Endothelial cell of umbilical vein (primary cell): Measurements from ENCODE around the gene RIT2. TPM values are rescaled to one million over a fixed set of nuclear protein-coding genes. Genes with fewer than 3 reads are reported as not detected.

ENCODE experiments used
- BruUV-seq: library from RNA; stranded (reverse); fragments of 400-500 nt; replicated peaks from 2 replicates; lab custom pipeline; 2021; lab: Mats Ljungman, UMichigan
- CTCF ChIA-PET: fragments of 300-600, 350-600 bp; sonication (Branson Sonifier 250); formaldehyde crosslinking; loops from one replicate; lab custom pipeline; 2021; ENCODE audit warnings: antibody characterized with exemption, inconsistent platforms; lab: Charles Lee
- POLR2A ChIA-PET: fragments of 300-600, 350-600 bp; sonication (Branson Sonifier 250); formaldehyde crosslinking; loops from one replicate; lab custom pipeline; 2021; ENCODE audit warnings: antibody characterized with exemption, inconsistent platforms; lab: Charles Lee
- DNase-seq: peaks from one replicate; pipeline ENCODE4 v3.0.0-alpha.2; 2011; ENCODE audit warnings: low read depth, low spot score
- FAIRE-seq: peaks from 2 replicates; lab custom pipeline; 2011; peaks lifted over from hg19 to GRCh38; lab: Jason Lieb, UNC
- H2AFZ ChIP-seq: 2 replicates; pipeline ENCODE4 v1.6.0; 2012; ENCODE audit warnings: low read depth, low read length, control low read depth, inconsistent platforms
- H3K27ac ChIP-seq: 2 replicates; pipeline ENCODE4 v1.5.1; 2011; ENCODE audit warnings: low read depth, mild to moderate bottlenecking, control low read depth, low read length, moderate library complexity; ENCODE audit not compliant: insufficient read depth
- H3K27me3 ChIP-seq, 2 experiments: 2 replicates each; pipeline versions ENCODE4 v1.6.0 to v1.6.1; 2011; ENCODE audit warnings: low read length in 2 of 2, mixed read lengths in 1 of 2; ENCODE audit not compliant: control insufficient read depth in 2 of 2, insufficient read depth in 2 of 2
- H3K36me3 ChIP-seq, 2 experiments: 2 replicates in 1 of 2; 3 replicates in 1 of 2; pipeline ENCODE4 v1.5.1; 2011; ENCODE audit warnings: low read length in 2 of 2, mild to moderate bottlenecking in 1 of 2, moderate library complexity in 1 of 2; ENCODE audit not compliant: control insufficient read depth in 2 of 2, insufficient read depth in 2 of 2; ENCODE audit errors: extremely low read depth in 1 of 2
- H3K4me1 ChIP-seq: 3 replicates; pipeline ENCODE4 v1.5.1; 2011; ENCODE audit warnings: mild to moderate bottlenecking, low read length; ENCODE audit not compliant: control insufficient read depth, insufficient read depth; ENCODE audit errors: extremely low read depth
- H3K4me2 ChIP-seq: 2 replicates; pipeline ENCODE4 v1.6.1; 2011; ENCODE audit warnings: low read length, control low read depth, mixed read lengths; ENCODE audit not compliant: insufficient read depth
- H3K4me3 ChIP-seq, 3 experiments: fragments of 200-600 bp in 1 of 3; sonication (generic), shearing (Covaris generic) in 1 of 3; replicated peaks in 1 of 3; 2 replicates each; pipeline ENCODE4 v1.5.1; 2011 to 2016; ENCODE audit warnings: control low read depth in 3 of 3, low read length in 3 of 3, mild to moderate bottlenecking in 2 of 3, inconsistent platforms in 1 of 3, low read depth in 1 of 3, moderate library complexity in 1 of 3; ENCODE audit not compliant: insufficient read depth in 1 of 3
- H3K79me2 ChIP-seq: 2 replicates; pipeline ENCODE4 v1.6.0; 2012; ENCODE audit warnings: low read length, inconsistent platforms; ENCODE audit not compliant: control insufficient read depth, insufficient read depth
- H3K9ac ChIP-seq: replicated peaks from 2 replicates; pipeline ENCODE3; 2011; ENCODE audit warnings: low read length, control low read depth; ENCODE audit not compliant: insufficient read depth; ENCODE audit errors: extremely low read depth
- H3K9me1 ChIP-seq: replicated peaks from 3 replicates; pipeline ENCODE4 v1.6.0; 2011; ENCODE audit warnings: mild to moderate bottlenecking, low read length; ENCODE audit not compliant: control insufficient read depth, insufficient read depth; ENCODE audit errors: extremely low read depth
- H3K9me3 ChIP-seq: replicated peaks from 2 replicates; pipeline ENCODE4 v1.5.1; 2012; ENCODE audit warnings: low read length, inconsistent platforms; ENCODE audit not compliant: control insufficient read depth, insufficient read depth
- H4K20me1 ChIP-seq: replicated peaks from 2 replicates; pipeline ENCODE3; 2011; ENCODE audit warnings: mild to moderate bottlenecking, low read length; ENCODE audit not compliant: control insufficient read depth, insufficient read depth; ENCODE audit errors: extremely low read depth
- EZH2 ChIP-seq: IDR thresholded peaks from 2 replicates; pipeline ENCODE4 v1.6.1; 2012; ENCODE audit warnings: borderline replicate concordance, low read depth, mild to moderate bottlenecking, moderate library complexity, low read length, inconsistent platforms; ENCODE audit not compliant: severe bottlenecking
- GATA2 ChIP-seq: IDR thresholded peaks from 2 replicates; pipeline ENCODE4 v1.7.0; 2011; ENCODE audit warnings: low read depth, mild to moderate bottlenecking, moderate library complexity, mixed read lengths, low read length; ENCODE audit not compliant: insufficient read length, insufficient read depth
- JUN ChIP-seq: IDR thresholded peaks from 2 replicates; pipeline ENCODE4 v1.6.1; 2011; ENCODE audit warnings: borderline replicate concordance, low read depth; ENCODE audit not compliant: insufficient read length, insufficient read depth
- MYC ChIP-seq: IDR thresholded peaks from one replicate; pipeline ENCODE4 v1.6.1; 2011; ENCODE audit warnings: mild to moderate bottlenecking, low read depth, low read length
- POLR2A ChIP-seq: IDR thresholded peaks from 2 replicates; pipeline ENCODE4 v1.6.1; 2012; ENCODE audit warnings: low read depth, mild to moderate bottlenecking, control low read depth, low read length
- POLR2AphosphoS5 ChIP-seq: IDR thresholded peaks from 2 replicates; pipeline ENCODE4 v1.6.1; 2012; ENCODE audit warnings: low read depth, mild to moderate bottlenecking, control low read depth, low read length, moderate library complexity; ENCODE audit not compliant: insufficient read depth
- dilution Hi-C: fragments of 300-500 bp; cut with MboI; formaldehyde crosslinking; loops from one replicate; pipeline ENCODE4 v1.15.0; 2019; ENCODE audit warnings: low sequenced_read_pairs; ENCODE audit not compliant: extremely low pct_ligation_motif_present
- intact Hi-C: fragments of 100-400 bp; cut with micrococcal nuclease; formaldehyde crosslinking; loops from one replicate; pipeline ENCODE4 v1.10.0; 2022
- polyA plus RNA-seq, 4 experiments: library from polyadenylated mRNA; depleted of rRNA in 3 of 4; stranded (reverse) in 3 of 4; unstranded in 1 of 4; fragments of >200 nt; gene quantifications; 2 replicates each; pipeline versions ENCODE4 v1.2.1 to v1.2.3, GENCODE V29; 2011 to 2012; ENCODE audit warnings: missing spikeins in 1 of 4
- total RNA-seq: library from RNA; stranded (reverse); gene quantifications from 2 replicates; pipeline ENCODE4 v1.2.3, GENCODE V29; 2021

The RIT2 gene
- total and polyA plus RNA-seq, 2 donors (not counting 3 experiments of a cell fraction or from before 2014, with no cell fraction given), result not detected

GRCh38 chr18:42961298-42961697, 154.2 kb downstream of the RIT2 start:
- POLR2A ChIA-PET, result no interaction called here
- Histone ChIP-seq H3K4me1 (no peaks in the 10 kb centered on the region), H3K4me2 (no peak overlapping the region), H3K27me3 (no peaks in the 10 kb centered on the region), H3K36me3 (no peaks in the 10 kb centered on the region), H3K9me3 (no peaks in the 10 kb centered on the region), H3K9me1 (no peaks in the 10 kb centered on the region), H2AFZ (no peak overlapping the region), H3K79me2 (no peaks in the 10 kb centered on the region), H4K20me1 (no peaks in the 10 kb centered on the region), H3K27ac (no peak overlapping the region), H3K9ac (no peak overlapping the region), H3K4me3 (no peak overlapping the region)
- no TSS peak for BruUV-seq
- intact Hi-C loops (no loop called here), dilution Hi-C loops (no loop called here)
- TF ChIP-seq GATA2 (no peak), JUN (no peak), POLR2AphosphoS5 (no peak), MYC (no peak), POLR2A (no peak), EZH2 (no peak)
- no peak for DNase-seq
- CTCF ChIA-PET, result interaction anchor here (0.9 kb wide), 1 partner anchor 9 kb away, joined by 3 read pairs; no protein-coding TSS in a partner anchor
- FAIRE-seq, result no peak

GRCh38 chr18:42959528-42959927, 156.0 kb downstream of the RIT2 start:
- no peak for TF ChIP-seq JUN
- no peak for TF ChIP-seq POLR2A
- TF ChIP-seq MYC, result no peak
- Histone ChIP-seq H3K79me2 (no peaks in the 10 kb centered on the region), H3K9me3 (no peaks in the 10 kb centered on the region), H3K4me3 (no peak overlapping the region), H3K9ac (no peak overlapping the region), H3K4me2 (no peak overlapping the region), H3K4me1 (no peaks in the 10 kb centered on the region), H4K20me1 (no peaks in the 10 kb centered on the region), H3K9me1 (no peaks in the 10 kb centered on the region), H3K36me3 (no peaks in the 10 kb centered on the region), H3K27ac (no peak overlapping the region), H2AFZ (no peak overlapping the region), H3K27me3 (no peaks in the 10 kb centered on the region)
- BruUV-seq, result no TSS peak
- ChIA-PET POLR2A (no interaction called here), CTCF (no interaction called here)
- FAIRE-seq, result no peak
- intact Hi-C loops, result no loop called here
- dilution Hi-C loops, result no loop called here
- no peak for DNase-seq
